H9 (cell line): Measurements from ENCODE around the gene CAMTA1. TPM values are rescaled to one million over a fixed set of nuclear protein-coding genes. Genes with fewer than 3 reads are reported as not detected.

ENCODE experiments used
- DNase-seq: peaks from one replicate; pipeline ENCODE4 v3.0.0-alpha.2; 2017
- H2AFZ ChIP-seq: one replicate; pipeline ENCODE4 v1.6.1; 2013; ENCODE audit warnings: mild to moderate bottlenecking, low read length, control low read depth, moderate library complexity
- H2AK5ac ChIP-seq: 2 replicates; pipeline ENCODE4 v1.6.1; 2013; ENCODE audit warnings: low read length, control low read depth, mixed read lengths; ENCODE audit not compliant: insufficient read length
- H2BK120ac ChIP-seq: one replicate; pipeline ENCODE4 v1.6.1; 2013; ENCODE audit warnings: low read depth, mild to moderate bottlenecking, low read length, control low read depth, inconsistent platforms; ENCODE audit not compliant: poor library complexity, severe bottlenecking
- H2BK12ac ChIP-seq: 2 replicates; pipeline ENCODE4 v1.6.1; 2013; ENCODE audit warnings: low read length, control low read depth, mixed read lengths, low read depth; ENCODE audit not compliant: insufficient read length
- H2BK15ac ChIP-seq: 2 replicates; pipeline ENCODE4 v1.6.1; 2013; ENCODE audit warnings: low read depth, low read length, control low read depth
- H2BK20ac ChIP-seq: one replicate; pipeline ENCODE4 v1.6.1; 2013; ENCODE audit warnings: low read depth, mild to moderate bottlenecking, low read length, control low read depth, inconsistent platforms; ENCODE audit not compliant: poor library complexity, severe bottlenecking
- H2BK5ac ChIP-seq: 2 replicates; pipeline ENCODE4 v1.6.1; 2013; ENCODE audit warnings: low read length, control low read depth, mixed read lengths; ENCODE audit not compliant: insufficient read length
- H3K14ac ChIP-seq: 2 replicates; pipeline ENCODE4 v1.6.1; 2013; ENCODE audit warnings: low read length, control low read depth; ENCODE audit not compliant: insufficient read depth
- H3K18ac ChIP-seq: 2 replicates; pipeline ENCODE4 v1.6.1; 2013; ENCODE audit warnings: low read depth, mild to moderate bottlenecking, mixed read lengths, low read length, control low read depth; ENCODE audit not compliant: insufficient read length
- H3K23ac ChIP-seq: 2 replicates; pipeline ENCODE4 v1.6.1; 2013; ENCODE audit warnings: low read length, control low read depth, mixed read lengths, low read depth; ENCODE audit not compliant: insufficient read length
- H3K23me2 ChIP-seq: 2 replicates; pipeline ENCODE4 v1.6.1; 2013; ENCODE audit warnings: low read depth, mild to moderate bottlenecking, mixed read lengths, low read length, control low read depth; ENCODE audit not compliant: insufficient read length, poor library complexity, severe bottlenecking
- H3K27ac ChIP-seq: 2 replicates; pipeline ENCODE4 v1.5.1; 2013; ENCODE audit warnings: low read length, control low read depth, mixed read lengths, low read depth; ENCODE audit not compliant: insufficient read length
- H3K27me3 ChIP-seq: 2 replicates; pipeline ENCODE4 v1.6.1; 2013; ENCODE audit warnings: low read length, control low read depth, inconsistent platforms; ENCODE audit not compliant: insufficient read depth
- H3K4ac ChIP-seq: 2 replicates; pipeline ENCODE4 v1.6.1; 2013; ENCODE audit warnings: low read depth, mild to moderate bottlenecking, control low read depth, inconsistent platforms, low read length, moderate library complexity
- H3K4me1 ChIP-seq: 2 replicates; pipeline ENCODE4 v1.6.1; 2013; ENCODE audit warnings: low read length, control low read depth, inconsistent platforms; ENCODE audit not compliant: insufficient read depth
- H3K4me2 ChIP-seq: 2 replicates; pipeline ENCODE4 v1.6.1; 2013; ENCODE audit warnings: low read length, control low read depth, mixed read lengths; ENCODE audit not compliant: insufficient read length, insufficient read depth
- H3K56ac ChIP-seq: 2 replicates; pipeline ENCODE4 v1.6.1; 2013; ENCODE audit warnings: low read depth, mild to moderate bottlenecking, mixed read lengths, low read length, control low read depth; ENCODE audit not compliant: insufficient read length
- H3K79me1 ChIP-seq: 2 replicates; pipeline ENCODE4 v1.6.1; 2013; ENCODE audit warnings: low read depth, mild to moderate bottlenecking, moderate library complexity, low read length, control low read depth, inconsistent platforms; ENCODE audit not compliant: insufficient read depth, poor library complexity, severe bottlenecking
- H3K79me2 ChIP-seq: 2 replicates; pipeline ENCODE4 v1.6.1; 2013; ENCODE audit warnings: low read length, control low read depth, inconsistent platforms; ENCODE audit not compliant: insufficient read depth
- H3K9ac ChIP-seq: 2 replicates; pipeline ENCODE4 v1.6.1; 2013; ENCODE audit warnings: low read length, control low read depth, mixed read lengths; ENCODE audit not compliant: insufficient read length; ENCODE audit errors: extremely low read depth
- H3K9me3 ChIP-seq: one replicate; pipeline ENCODE4 v1.6.1; 2013; ENCODE audit warnings: low read depth, low read length, inconsistent platforms; ENCODE audit not compliant: control insufficient read depth
- H3T11ph ChIP-seq: one replicate; pipeline ENCODE4 v1.6.1; 2013; ENCODE audit warnings: mild to moderate bottlenecking, low read length, control low read depth, inconsistent platforms
- H4K20me1 ChIP-seq: one replicate; pipeline ENCODE4 v1.6.1; 2013; ENCODE audit not compliant: control insufficient read depth, insufficient read length, insufficient read depth
- H4K5ac ChIP-seq: 2 replicates; pipeline ENCODE4 v1.6.1; 2013; ENCODE audit warnings: low read depth, mild to moderate bottlenecking, mixed read lengths, low read length, control low read depth; ENCODE audit not compliant: insufficient read length
- H4K8ac ChIP-seq: replicated peaks from 2 replicates; pipeline ENCODE4 v1.6.1; 2013; ENCODE audit warnings: low read length, control low read depth, mixed read lengths, low read depth; ENCODE audit not compliant: insufficient read length
- H4K91ac ChIP-seq: 2 replicates; pipeline ENCODE4 v1.6.1; 2013; ENCODE audit warnings: low read depth, mild to moderate bottlenecking, moderate library complexity, mixed read lengths, low read length, control low read depth; ENCODE audit not compliant: insufficient read length
- H3K27ac Mint-ChIP-seq, 3 experiments: 2 replicates in 2 of 3; 3 replicates in 1 of 3; pipeline ENCODE4 v1.8.0; 2020 to 2021; ENCODE audit warnings: mixed read lengths in 3 of 3, mild to moderate bottlenecking in 1 of 3, moderate library complexity in 1 of 3
- H3K27me3 Mint-ChIP-seq: 2 replicates; pipeline ENCODE4 v1.8.0; 2021; ENCODE audit warnings: low read depth, mild to moderate bottlenecking, moderate library complexity, mixed read lengths
- H3K36me3 Mint-ChIP-seq, 3 experiments: 2 replicates in 2 of 3; 3 replicates in 1 of 3; pipeline ENCODE4 v1.8.0; 2020 to 2021; ENCODE audit warnings: low read depth in 3 of 3, mixed read lengths in 3 of 3; ENCODE audit not compliant: insufficient read depth in 1 of 3
- H3K4me1 Mint-ChIP-seq, 2 experiments: 2 replicates each; pipeline ENCODE4 v1.8.0; 2020; ENCODE audit warnings: mixed read lengths in 2 of 2
- H3K4me3 Mint-ChIP-seq, 2 experiments: 2 replicates in 1 of 2; 3 replicates in 1 of 2; pipeline ENCODE4 v1.8.0; 2020 to 2021; ENCODE audit warnings: mild to moderate bottlenecking in 2 of 2, mixed read lengths in 2 of 2, moderate library complexity in 1 of 2
- H3K9me3 Mint-ChIP-seq, 2 experiments: 2 replicates in 1 of 2; 3 replicates in 1 of 2; pipeline ENCODE4 v1.8.0; 2020; ENCODE audit warnings: mild to moderate bottlenecking in 2 of 2, mixed read lengths in 2 of 2, moderate library complexity in 1 of 2
- WGBS: extraction: QIAGEN DNeasy Blood & Tissue Kit; methylation state at CpG from one replicate; pipeline ENCODE4 v1.1.7; 2013; ENCODE audit warnings: missing lambda C conversion rate, low lambda C conversion rate, mixed read lengths; ENCODE audit not compliant: insufficient read length; ENCODE audit errors: extremely low coverage; 5-methylcytosine and 5-hydroxymethylcytosine counted together
- total RNA-seq: library from RNA; stranded (reverse); gene quantifications from 2 replicates; pipeline ENCODE4 v1.2.1, GENCODE V29; 2021
- TF ChIP-seq, protein P1 (sequence below): fragments of 200-600 bp; sonication (generic); conservative IDR thresholded peaks from 3 replicates; pipeline ENCODE4 v1.8.0; 2021; ENCODE audit warnings: antibody characterized with exemption, mild to moderate bottlenecking

CAMTA1 gene
- total RNA-seq, 1 experiment from 2014 or later, result 115 TPM

DNA sequence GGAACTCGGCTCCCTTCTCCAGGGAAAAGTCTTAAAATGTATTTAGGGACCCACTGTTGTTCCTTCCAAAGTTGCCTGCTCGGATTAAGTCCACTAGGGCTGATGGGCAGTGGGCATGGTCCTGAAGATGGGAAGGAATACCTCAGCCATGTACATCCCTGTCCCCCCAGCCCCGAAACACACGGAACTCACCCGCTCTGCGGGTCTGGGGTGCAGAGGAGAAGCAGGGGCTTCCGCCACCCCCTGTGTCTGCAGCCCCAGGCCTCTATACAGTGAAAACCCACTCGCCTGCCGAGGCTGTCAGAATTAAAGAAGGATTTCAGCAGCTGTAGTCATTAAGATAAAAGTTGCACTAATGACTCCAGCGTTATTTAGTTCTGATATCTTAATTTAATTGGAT is 773.2 kb downstream of the CAMTA1 start:
- H3K79me2 ChIP-seq, result no peaks in the 10 kb centered on the region
- no peak overlapping the region for H3K23ac ChIP-seq
- H3K23me2 ChIP-seq, result no peaks in the 10 kb centered on the region
- Mint-ChIP-seq H3K36me3 (no peaks in the 10 kb centered on the region), H3K27me3 (peaks cover 7% of the 10 kb centered on the region), H3K4me1 (peaks cover 6 to 11% of the 10 kb centered on the region in 2 experiments), H3K4me3 (no peak overlapping the region), H3K27ac (no peak overlapping the region), H3K9me3 (peaks cover 3 to 4% of the 10 kb centered on the region in 2 experiments; a peak in 3 of 5 replicates)
- no peaks in the 10 kb centered on the region for H3K27me3 ChIP-seq
- H3T11ph ChIP-seq, result no peak overlapping the region
- no peak overlapping the region for H3K4me2 ChIP-seq
- WGBS, result no CpG with 5 or more reads among the region's 10 CpGs
- no peak overlapping the region for H3K18ac ChIP-seq
- no peak overlapping the region for H2BK120ac ChIP-seq
- no peaks in the 10 kb centered on the region for H3K9me3 ChIP-seq
- no peaks in the 10 kb centered on the region for H3K4me1 ChIP-seq
- no peak overlapping the region for H3K27ac ChIP-seq
- no peak overlapping the region for H2BK12ac ChIP-seq
- H4K91ac ChIP-seq, result no peak overlapping the region
- no peak for DNase-seq
- H2AFZ ChIP-seq, result no peak overlapping the region
- no peak overlapping the region for H4K8ac ChIP-seq
- no peak overlapping the region for H3K56ac ChIP-seq
- no peak overlapping the region for H2BK5ac ChIP-seq
- H3K79me1 ChIP-seq, result no peaks in the 10 kb centered on the region
- no peaks in the 10 kb centered on the region for H4K20me1 ChIP-seq
- H2AK5ac ChIP-seq, result no peak overlapping the region
- H2BK20ac ChIP-seq, result no peak overlapping the region
- TF ChIP-seq, protein P1, sequence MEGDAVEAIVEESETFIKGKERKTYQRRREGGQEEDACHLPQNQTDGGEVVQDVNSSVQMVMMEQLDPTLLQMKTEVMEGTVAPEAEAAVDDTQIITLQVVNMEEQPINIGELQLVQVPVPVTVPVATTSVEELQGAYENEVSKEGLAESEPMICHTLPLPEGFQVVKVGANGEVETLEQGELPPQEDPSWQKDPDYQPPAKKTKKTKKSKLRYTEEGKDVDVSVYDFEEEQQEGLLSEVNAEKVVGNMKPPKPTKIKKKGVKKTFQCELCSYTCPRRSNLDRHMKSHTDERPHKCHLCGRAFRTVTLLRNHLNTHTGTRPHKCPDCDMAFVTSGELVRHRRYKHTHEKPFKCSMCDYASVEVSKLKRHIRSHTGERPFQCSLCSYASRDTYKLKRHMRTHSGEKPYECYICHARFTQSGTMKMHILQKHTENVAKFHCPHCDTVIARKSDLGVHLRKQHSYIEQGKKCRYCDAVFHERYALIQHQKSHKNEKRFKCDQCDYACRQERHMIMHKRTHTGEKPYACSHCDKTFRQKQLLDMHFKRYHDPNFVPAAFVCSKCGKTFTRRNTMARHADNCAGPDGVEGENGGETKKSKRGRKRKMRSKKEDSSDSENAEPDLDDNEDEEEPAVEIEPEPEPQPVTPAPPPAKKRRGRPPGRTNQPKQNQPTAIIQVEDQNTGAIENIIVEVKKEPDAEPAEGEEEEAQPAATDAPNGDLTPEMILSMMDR, result no peak
- H3K9ac ChIP-seq, result no peak overlapping the region
- H2BK15ac ChIP-seq, result no peak overlapping the region
- H4K5ac ChIP-seq, result no peak overlapping the region
- no peak overlapping the region for H3K14ac ChIP-seq
- H3K4ac ChIP-seq, result no peak overlapping the region
